Stimulated activated CD4-positive, alpha-beta T cell treated with anti-CD3 and anti-CD28 coated beads, Interleukin-1b, Interleukin-23, amount 100 ng/mL, for 1 hour (primary cell): ENCODE measurements around the gene KNDC1.

Source experiments
- DNase-seq, 2 donors: peaks; one replicate each; pipeline ENCODE4 v3.0.0-alpha.2; 2020; ENCODE audit warnings: low read depth in 2 of 2

The KNDC1 gene

GRCh38 chr10:133191651-133192050 is 31.6 kb downstream of the KNDC1 start:
- no peak for DNase-seq

- no peak for DNase-seq
Measured at GRCh38 chr10:133194151-133194550, 34.1 kb downstream of the KNDC1 start.

- no peak for DNase-seq
Measured at GRCh38 chr10:133195096-133195495, 35.1 kb downstream of the KNDC1 start.

DNA sequence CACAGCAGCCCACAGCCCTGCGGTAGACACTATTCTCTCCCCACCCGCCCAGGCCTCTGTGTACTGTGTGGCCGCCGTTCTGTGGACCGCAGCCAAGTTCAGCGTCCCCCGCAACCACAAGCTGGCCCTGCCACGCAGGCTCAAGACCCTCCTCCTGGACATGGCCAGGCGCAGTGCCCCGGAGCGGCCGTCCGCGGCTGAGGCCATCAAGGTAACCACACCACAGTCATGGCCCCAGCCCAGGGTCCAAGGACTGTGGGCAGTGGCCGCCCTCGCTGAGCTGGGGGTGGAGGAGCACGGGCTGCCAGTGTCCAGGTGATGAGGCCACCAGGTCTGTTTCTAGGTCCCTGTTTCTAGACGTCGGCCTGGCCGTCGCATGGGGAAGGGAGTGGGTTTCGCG is 35.6 kb downstream of the KNDC1 start:
- no peak for DNase-seq

DNA sequence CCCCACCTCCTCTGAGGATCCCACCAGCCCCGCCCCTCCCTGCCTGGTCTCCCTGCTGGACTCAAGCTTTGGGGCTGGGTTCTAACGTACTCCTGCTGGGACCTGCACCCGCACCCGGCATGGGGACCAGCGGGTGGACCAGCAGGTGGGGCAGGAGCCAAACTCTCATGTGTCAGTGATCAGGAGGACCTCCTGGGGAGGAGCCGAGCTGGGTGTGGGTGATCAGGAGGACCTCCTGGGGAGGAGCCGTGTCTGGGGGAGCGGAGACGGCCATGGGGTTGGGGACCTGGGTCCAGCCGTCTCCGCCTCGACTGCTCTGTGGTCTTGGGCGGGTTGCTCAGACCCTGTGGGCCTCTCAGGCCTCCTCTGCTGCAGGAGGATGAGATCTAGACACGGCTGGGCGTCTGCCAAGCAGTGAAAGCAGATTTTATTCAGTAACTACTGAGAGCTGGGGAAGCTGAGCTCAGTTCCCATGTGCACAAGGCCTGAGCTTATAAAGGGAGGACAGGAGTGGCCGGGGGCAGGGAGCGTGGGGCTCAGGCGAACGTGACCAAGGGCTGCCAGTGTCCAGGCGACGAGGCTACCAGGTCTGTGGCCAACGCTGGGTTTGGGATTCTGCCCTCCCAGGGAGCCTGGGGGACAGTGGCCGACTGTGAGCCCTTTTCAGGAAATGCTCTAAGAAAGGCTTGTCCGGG is 36.3 kb downstream of the KNDC1 start:
- no peak for DNase-seq

DNA sequence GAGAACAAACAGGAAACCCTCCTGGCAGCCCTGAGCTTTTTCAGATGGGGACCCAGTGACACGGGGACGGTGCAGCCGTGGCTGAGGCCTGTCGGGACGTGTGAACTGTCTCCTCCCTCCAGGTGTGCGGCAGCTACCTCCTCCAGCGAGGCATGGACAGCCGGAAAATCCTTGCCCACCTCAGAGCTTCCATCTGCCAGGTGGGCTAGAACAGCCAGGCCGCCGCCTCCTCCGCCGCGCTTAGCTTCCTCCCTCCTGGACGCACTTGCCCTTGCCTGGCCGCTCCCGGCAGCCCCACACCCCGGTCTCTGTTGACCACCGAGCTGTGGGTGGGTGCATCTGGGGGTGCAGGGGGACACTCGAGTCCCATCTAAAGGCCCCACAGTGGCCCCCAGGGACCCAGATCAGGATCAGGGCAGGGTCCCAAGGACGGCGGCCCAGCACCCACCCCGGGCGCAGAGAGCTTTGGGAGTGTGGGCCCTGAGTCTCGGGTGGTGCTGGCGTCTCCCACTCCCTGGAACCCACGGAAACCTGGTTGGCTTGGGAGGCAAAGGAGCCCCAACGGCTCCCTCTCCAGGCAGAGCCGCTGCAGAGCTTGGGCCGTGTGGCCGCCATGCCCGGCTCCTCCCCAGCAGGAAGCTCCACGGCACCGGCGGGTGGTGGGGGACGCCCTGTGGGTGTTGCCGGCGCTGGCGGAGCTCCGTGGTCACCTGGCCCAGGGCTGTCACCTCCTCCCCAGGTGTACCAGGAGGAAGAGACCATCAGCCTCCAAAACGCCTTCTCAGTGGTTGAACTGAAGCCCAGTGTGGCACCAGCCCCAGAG is 37.1 kb downstream of the KNDC1 start:
- DNase-seq = no peak

DNA sequence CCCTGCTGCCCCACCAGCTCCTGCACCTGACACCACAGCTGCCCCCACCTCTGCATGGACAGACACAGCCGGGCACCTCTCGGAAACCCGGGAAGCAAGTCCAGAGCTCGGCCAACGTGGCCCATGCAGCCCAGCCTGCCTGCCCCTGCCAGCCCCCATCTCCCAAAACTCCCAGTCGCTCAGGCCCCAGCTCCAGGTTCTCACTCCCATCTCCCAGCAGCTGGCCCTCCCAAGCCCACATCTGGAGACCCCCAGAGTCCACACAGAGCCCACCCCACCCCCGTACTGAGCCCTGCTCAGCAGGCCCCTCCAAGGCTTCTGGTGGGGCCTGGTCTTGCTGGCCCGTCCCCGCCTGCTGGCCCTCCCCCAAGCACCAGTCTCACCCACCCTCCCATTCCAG is 37.8 kb downstream of the KNDC1 start:
- DNase-seq = no peak

DNA sequence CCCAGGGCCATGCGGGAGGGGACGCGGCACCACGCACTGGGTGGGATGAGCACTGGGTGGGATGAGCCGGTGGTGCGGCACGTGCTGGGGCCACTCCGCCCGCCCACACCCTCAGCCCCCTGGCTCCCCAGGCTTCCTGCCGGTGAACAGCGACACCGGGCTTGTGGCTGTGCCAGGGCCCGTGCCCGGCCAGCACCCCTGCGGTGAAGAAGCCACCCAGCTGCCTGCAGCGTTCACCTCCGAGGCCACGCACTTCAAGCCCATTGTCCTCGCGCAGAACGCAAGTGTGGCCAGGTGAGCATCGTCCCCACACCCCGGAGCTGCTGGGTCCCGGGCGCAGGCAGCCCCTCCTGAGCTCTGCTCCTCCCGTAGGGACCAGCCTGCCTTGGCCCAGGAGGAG is 38.2 kb downstream of the KNDC1 start:
- no peak for DNase-seq

DNA sequence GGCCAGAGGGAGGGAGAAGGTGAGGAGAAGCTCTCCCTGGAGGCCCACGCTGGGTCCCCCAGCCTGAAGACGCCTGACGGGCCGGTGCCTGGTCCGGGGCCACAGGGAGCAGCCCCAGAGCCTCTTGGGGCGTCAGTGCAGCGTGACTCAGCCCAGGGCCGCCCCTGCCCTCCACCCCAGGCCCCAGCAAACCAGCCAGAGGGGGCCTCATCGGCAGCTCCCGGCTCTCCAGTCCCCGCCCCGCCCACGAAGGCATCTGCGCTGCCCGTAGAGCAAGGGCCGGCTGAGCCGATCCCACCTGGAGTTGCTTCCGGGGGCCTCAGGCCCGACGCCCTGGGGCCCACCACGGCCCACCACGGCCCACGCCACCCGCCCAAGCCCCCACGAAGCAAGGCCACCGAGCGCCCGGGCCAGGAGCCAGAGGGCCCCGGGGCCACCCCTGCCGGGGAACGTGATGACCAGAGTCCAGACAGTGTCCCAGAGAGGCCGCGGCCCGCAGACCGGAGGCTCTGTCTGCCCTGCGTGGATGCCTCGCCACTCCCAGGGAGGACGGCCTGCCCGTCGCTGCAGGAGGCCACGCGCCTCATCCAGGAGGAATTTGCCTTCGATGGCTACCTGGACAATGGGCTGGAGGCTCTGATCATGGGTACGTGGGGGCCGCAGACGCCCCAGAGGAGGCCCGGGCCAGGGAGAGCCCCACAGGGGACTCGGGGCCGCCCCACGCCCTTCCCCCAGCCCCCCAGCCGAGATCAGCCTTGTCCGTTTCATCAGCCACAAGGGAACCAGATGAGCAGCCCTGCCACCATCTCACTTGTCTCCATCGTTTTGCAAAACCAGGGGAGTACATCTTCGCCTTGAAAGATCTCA is 38.8 kb downstream of the KNDC1 start:
- no peak for DNase-seq

DNA sequence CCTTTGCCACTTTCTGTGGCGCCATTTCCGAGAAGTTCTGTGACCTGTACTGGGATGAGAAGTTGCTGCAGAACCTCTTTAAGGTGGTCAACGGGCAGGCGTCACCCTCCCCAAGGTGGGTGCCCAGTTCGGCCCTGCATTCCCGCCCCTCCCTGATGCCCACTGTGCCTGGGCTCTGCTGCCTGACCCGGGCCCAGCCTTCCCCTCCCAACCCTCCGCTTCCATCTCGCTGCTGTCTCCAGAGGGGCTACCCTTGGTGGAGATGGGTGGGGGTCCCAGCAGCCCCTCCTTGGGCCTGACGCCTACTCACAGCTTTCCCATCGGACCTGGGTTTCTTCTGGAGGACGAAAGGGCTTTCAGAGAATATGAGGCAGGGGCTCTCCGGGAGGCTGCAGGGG is 39.5 kb downstream of the KNDC1 start:
- DNase-seq = no peak

DNA sequence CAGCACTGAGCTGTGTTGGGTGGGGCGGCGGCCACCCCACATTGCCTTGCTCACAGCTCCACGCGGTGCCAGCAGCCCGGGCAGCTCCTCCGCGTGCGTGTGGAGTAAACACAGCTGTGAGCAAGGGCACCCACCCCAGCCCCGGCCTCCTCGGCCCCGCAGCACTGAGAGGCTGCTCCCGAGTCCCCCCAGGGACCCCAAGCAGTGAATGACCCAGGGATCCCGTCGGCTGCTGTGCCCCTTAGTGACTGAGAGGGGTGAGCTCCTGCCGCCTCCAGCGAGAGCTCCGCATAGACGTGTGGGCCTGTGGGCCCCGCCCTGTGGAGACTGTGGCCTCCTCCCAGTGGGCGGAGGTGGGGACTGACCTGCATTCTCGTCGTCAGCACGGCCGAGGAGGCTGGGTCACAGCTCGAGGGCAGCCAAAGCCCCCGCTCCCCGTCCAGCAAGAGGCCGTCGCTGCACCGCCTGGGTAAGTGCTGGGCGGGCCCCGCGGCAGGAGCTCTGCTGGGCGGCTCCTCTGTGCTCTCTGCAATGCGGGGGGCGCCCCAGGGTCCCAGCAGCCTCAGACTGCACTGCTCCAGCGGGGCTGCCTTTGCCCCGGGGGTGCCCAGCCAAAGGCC is 40.1 kb downstream of the KNDC1 start:
- no peak for DNase-seq

DNA sequence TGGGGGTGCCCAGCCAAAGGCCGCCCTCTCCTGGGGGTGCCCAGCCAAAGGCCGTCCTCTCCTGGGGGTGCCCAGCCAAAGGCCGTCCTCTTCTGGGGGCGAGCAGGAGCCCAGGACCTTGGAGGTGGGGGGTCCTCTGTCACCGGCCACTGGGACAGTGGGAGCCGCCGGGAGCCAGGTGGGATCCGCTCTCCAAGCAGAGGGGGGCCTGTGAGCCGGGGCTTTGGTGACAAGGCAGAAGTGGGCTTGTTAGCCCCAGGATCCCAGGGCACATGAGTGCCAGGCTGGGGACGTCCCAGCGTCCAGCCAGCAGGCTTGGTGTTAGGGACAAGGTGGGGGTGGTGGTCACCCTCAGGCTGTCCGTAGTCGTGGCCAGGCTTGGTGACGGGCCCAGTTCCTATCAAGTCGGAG is 40.6 kb downstream of the KNDC1 start:
- DNase-seq = no peak

DNA sequence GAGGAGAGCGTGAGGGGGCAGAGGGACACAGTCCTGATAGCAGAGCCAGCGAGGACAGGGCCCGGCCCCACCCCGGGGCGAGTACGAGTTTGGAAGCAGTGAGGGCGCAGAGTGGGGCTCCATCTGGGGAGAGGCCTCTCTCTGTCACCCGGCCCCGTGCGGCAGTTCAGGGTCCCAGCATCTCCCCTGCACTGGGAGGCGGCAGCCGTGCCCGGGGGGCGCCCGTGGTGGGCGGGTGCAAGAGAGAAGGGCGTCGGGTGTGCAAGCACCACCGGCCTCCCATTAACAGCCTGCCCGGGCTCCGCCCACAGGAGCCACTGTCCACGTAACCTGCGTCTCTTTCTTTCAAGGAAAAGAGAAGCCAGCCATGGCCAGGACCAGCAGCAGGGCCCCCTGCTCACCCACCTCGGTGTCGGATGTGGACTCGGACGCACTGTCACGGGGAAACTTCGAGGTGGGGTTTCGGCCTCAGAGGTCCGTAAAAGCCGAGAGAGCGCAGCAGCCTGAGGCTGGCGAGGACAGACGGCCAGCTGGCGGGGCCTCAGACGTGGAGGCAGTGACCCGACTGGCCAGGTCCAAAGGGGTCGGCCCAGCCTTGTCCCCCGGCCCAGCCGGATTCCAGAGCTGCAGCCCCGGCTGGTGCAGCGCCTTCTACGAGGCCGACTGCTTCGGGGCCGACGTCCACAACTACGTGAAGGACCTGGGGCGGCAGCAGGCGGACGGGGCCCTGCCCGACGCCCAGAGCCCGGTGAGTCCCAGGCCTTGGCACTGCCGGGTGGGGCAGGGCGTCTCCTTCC is 41.3 kb downstream of the KNDC1 start:
- no peak for DNase-seq

- no peak for DNase-seq
Measured at GRCh38 chr10:133201948-133202725, 42.1 kb downstream of the KNDC1 start.

GRCh38 chr10:133202778-133203651 is 43.0 kb downstream of the KNDC1 start:
- DNase-seq = no peak

- no peak for DNase-seq
Measured at GRCh38 chr10:133203652-133204195, 43.7 kb downstream of the KNDC1 start.

DNA sequence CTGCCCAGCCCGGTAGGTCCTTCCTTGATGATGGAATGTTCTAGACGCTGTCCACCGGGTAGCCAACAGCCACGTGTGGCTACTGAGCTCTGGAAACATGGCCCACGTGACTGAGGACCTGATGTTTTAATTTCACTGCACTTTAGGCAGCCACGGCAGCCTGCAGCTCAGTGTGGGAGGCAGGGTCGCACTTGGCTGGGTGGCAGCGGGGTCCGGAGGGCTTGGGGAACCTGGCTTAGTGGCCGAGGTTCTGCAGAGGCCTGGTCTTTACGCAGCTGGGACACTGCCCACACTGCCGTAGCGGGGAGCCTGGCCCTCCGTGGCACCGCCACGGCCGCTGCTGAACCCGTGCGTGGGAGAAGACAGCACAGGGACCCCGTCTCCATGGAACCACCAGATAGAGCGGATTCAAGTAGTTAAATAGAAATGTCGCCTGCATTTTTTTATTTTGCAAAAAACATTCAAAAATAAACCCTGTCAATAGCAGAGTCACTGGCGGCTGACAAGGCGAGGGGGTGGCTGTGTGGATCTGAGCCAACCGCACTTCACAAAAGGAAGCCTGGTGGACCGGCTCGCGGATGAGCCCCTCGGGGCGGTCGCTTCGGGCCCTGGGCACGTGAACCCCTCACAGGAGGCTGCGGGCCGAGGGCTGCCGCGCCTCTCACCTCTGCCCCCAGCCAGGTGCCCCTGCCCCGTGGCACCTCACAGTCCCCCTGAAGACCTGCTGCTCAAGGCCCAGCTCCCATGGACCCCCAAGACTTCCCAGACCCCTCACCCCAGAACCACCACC is 44.4 kb downstream of the KNDC1 start:
- no peak for DNase-seq

DNA sequence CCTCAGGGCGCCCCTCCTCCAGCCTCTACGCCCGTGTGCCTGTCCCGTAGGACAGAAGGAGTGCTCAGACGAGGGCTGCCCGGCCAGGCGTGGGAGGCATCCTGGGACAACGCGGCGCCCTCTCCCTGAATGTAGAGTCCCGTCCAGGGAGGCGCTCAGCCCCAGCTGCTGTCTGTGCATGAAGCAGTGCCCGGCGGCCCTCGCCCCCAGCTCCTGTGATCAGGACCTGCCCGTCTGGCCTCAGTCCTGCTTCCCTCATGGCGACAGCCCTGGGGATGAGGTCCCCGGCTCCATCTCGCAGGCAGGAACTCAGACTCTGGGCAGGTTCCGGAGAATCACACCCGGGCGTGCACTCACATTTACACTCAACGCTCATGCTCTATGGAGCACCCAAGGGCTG is 45.1 kb downstream of the KNDC1 start:
- no peak for DNase-seq
